ENCODE measurements around the gene RADIL. TPM values are rescaled to one million over a fixed set of nuclear protein-coding genes. Genes with fewer than 3 reads are reported as not detected.

The RADIL gene
- total RNA-seq, 1 experiment from 2014 or later = 5.6 TPM

DNA sequence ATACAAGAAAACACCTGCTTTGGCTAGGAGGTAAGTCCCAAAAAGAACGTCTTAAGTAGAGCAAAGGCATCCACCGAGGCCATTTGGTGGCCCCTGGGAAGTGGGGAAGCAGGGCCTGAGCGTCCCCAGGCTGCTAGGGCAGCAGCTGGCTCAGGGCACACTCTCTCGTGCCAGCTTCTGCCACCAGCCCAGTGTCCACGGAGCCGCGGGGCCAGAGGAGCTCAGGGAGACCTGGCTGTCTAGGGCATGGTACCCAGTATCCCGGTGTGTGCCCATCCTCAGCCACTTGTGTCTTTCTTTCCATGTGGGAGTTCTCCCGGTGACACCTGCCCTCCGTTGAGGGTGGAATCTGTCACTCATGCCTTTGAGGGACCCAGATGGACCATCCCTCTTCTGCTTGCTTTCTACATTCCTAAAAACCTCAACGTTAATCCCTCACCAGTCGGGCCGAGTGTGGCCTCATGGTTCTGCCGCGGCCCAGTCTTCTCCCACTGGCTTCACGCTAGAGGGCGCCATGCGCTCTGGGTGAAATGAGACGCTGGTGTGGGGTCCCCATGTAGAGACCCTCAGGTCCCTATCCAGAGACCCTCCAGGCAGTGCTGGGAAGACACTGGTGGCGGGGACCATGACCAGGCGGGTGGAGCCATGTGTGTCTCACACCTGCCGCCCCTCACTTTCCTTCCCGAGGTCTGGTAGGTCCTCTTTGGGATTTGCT is 117.6 kb downstream of the RADIL start:
- ChIA-PET CTCF (interaction anchor here (0.6 kb wide), 1 partner anchor 612 kb away, joined by 5 read pairs; no protein-coding TSS in a partner anchor), POLR2A (ENCODE audit: unreplicated experiment) (no interaction called here)
- Histone ChIP-seq H3K9me3 (ENCODE audit: low read length) (no peaks in the 10 kb centered on the region), H3K4me3 (ENCODE audit: low read length) (no peak overlapping the region), H3K4me1 (ENCODE audit: insufficient read depth, low read length) (no peaks in the 10 kb centered on the region), H3K79me2 (ENCODE audit: low read length) (no peaks in the 10 kb centered on the region), H3K9ac (ENCODE audit: low read length) (no peak overlapping the region), H3K4me2 (ENCODE audit: low read length) (no peak overlapping the region), H3K9me2 (replicated peaks; ENCODE audit: low read length) (no peaks in the 10 kb centered on the region), H3K36me3 (ENCODE audit: low read depth, low read length) (peaks cover 5% of the 10 kb centered on the region; the same call in 1 of the 2 replicates), H2AFZ (ENCODE audit: low read length) (no peak overlapping the region), H3F3A (ENCODE audit: low read length, unreplicated experiment) (no peaks in the 10 kb centered on the region), H3K27ac (ENCODE audit: low read length) (no peak overlapping the region), H4K20me1 (ENCODE audit: low read length) (no peaks in the 10 kb centered on the region), H3K27me3 (ENCODE audit: low read length) (no peaks in the 10 kb centered on the region)
- ATAC-seq = no peak
- no peak for DNase-seq
- no TSS peak for BruUV-seq (replicated peaks)
- TF ChIP-seq CTCF (conservative IDR thresholded peaks at IDR 0.05; ENCODE audit: low read depth, low read length) (peak; percentile 28; the same call in 1 of the 2 replicates), EZH2phosphoT487 (IDR thresholded peaks at IDR 0.05; ENCODE audit: borderline replicate concordance, low read length) (no peak)
- intact Hi-C loops (cut with micrococcal nuclease) = no loop called here

- Histone ChIP-seq H3K79me2 (ENCODE audit: low read length) (no peaks in the 10 kb centered on the region), H3K36me3 (ENCODE audit: low read depth, low read length) (peaks cover 7% of the 10 kb centered on the region; the same call in 1 of the 2 replicates), H3K9me3 (ENCODE audit: low read length) (no peaks in the 10 kb centered on the region), H3F3A (ENCODE audit: low read length, unreplicated experiment) (no peaks in the 10 kb centered on the region), H3K4me2 (ENCODE audit: low read length) (no peak overlapping the region), H3K27me3 (ENCODE audit: low read length) (no peaks in the 10 kb centered on the region), H3K9ac (ENCODE audit: low read length) (no peak overlapping the region), H3K4me1 (ENCODE audit: insufficient read depth, low read length) (no peaks in the 10 kb centered on the region), H3K27ac (ENCODE audit: low read length) (no peak overlapping the region), H4K20me1 (ENCODE audit: low read length) (no peaks in the 10 kb centered on the region), H3K4me3 (ENCODE audit: low read length) (no peak overlapping the region), H2AFZ (ENCODE audit: low read length) (no peak overlapping the region), H3K9me2 (replicated peaks; ENCODE audit: low read length) (no peaks in the 10 kb centered on the region)
- ChIA-PET CTCF (no interaction called here), POLR2A (ENCODE audit: unreplicated experiment) (interaction anchor here (0.6 kb wide), 1 partner anchor 76 kb away, joined by 3 read pairs; no protein-coding TSS in a partner anchor)
- intact Hi-C loops (cut with micrococcal nuclease) = no loop called here
- DNase-seq (no peak), ATAC-seq (no peak)
- TSS peak; percentile 1 for BruUV-seq (replicated peaks)
- TF ChIP-seq EZH2phosphoT487 (IDR thresholded peaks at IDR 0.05; ENCODE audit: borderline replicate concordance, low read length) (no peak), CTCF (conservative IDR thresholded peaks at IDR 0.05; ENCODE audit: low read depth, low read length) (no peak), EZH2 (IDR thresholded peaks at IDR 0.05; ENCODE audit: low read length, unreplicated experiment) (no peak)
Measured at GRCh38 chr7:4764402-4765007, 119.0 kb downstream of the RADIL start.

GRCh38 chr7:4763794-4764185 is 119.7 kb downstream of the RADIL start:
- ATAC-seq = no peak
- CTCF ChIA-PET = no interaction called here
- H3K27me3 ChIP-seq (ENCODE audit: low read length) = no peaks in the 10 kb centered on the region

More at GRCh38 chr7:4763794-4764185, 119.7 kb downstream of the RADIL start:
- Histone ChIP-seq H3K4me3 (ENCODE audit: low read length) (no peak overlapping the region), H3K4me2 (ENCODE audit: low read length) (no peak overlapping the region), H3K27ac (ENCODE audit: low read length) (no peak overlapping the region), H3K9me2 (replicated peaks; ENCODE audit: low read length) (no peaks in the 10 kb centered on the region), H3F3A (ENCODE audit: low read length, unreplicated experiment) (no peaks in the 10 kb centered on the region), H3K9ac (ENCODE audit: low read length) (no peak overlapping the region), H3K4me1 (ENCODE audit: insufficient read depth, low read length) (no peaks in the 10 kb centered on the region), H2AFZ (ENCODE audit: low read length) (no peak overlapping the region), H3K9me3 (ENCODE audit: low read length) (no peaks in the 10 kb centered on the region), H4K20me1 (ENCODE audit: low read length) (no peaks in the 10 kb centered on the region), H3K36me3 (ENCODE audit: low read depth, low read length) (peaks cover 7% of the 10 kb centered on the region; the same call in 1 of the 2 replicates), H3K79me2 (ENCODE audit: low read length) (no peaks in the 10 kb centered on the region)
- TF ChIP-seq EZH2phosphoT487 (IDR thresholded peaks at IDR 0.05; ENCODE audit: borderline replicate concordance, low read length) = no peak
- TF ChIP-seq EZH2 (IDR thresholded peaks at IDR 0.05; ENCODE audit: low read length, unreplicated experiment) = no peak
- TF ChIP-seq CTCF (conservative IDR thresholded peaks at IDR 0.05; ENCODE audit: low read depth, low read length) = no peak
- BruUV-seq (replicated peaks) = no TSS peak
- POLR2A ChIA-PET (ENCODE audit: unreplicated experiment) = no interaction called here
- intact Hi-C loops (cut with micrococcal nuclease) = no loop called here
- DNase-seq = no peak

Data from PC-3 (cell line).